Glutamatergic neuron (in vitro differentiated cells): ENCODE results near the gene EXT2. TPM values are rescaled to one million over a fixed set of nuclear protein-coding genes. Genes with fewer than 3 reads are reported as not detected.

Experiments used
- DNase-seq: peaks from one replicate; pipeline ENCODE4 v3.0.0; 2022
- H3K27ac Mint-ChIP-seq: one replicate; pipeline ENCODE4 v1.8.0; 2020; ENCODE audit warnings: mild to moderate bottlenecking, mixed read lengths, inconsistent platforms; ENCODE audit not compliant: unreplicated experiment
- H3K27me3 Mint-ChIP-seq: one replicate; pipeline ENCODE4 v1.8.0; 2020; ENCODE audit warnings: mild to moderate bottlenecking, moderate library complexity, mixed read lengths, inconsistent platforms; ENCODE audit not compliant: unreplicated experiment
- H3K36me3 Mint-ChIP-seq: one replicate; pipeline ENCODE4 v1.8.0; 2020; ENCODE audit warnings: mild to moderate bottlenecking, mixed read lengths, inconsistent platforms; ENCODE audit not compliant: unreplicated experiment
- H3K4me1 Mint-ChIP-seq: one replicate; pipeline ENCODE4 v1.8.0; 2020; ENCODE audit warnings: mild to moderate bottlenecking, low read depth, mixed read lengths, inconsistent platforms; ENCODE audit not compliant: unreplicated experiment
- H3K4me3 Mint-ChIP-seq: one replicate; pipeline ENCODE4 v1.8.0; 2020; ENCODE audit warnings: mild to moderate bottlenecking, mixed read lengths, inconsistent platforms; ENCODE audit not compliant: unreplicated experiment
- H3K9me3 Mint-ChIP-seq: one replicate; pipeline ENCODE4 v1.8.0; 2020; ENCODE audit warnings: mild to moderate bottlenecking, moderate library complexity, mixed read lengths, inconsistent platforms; ENCODE audit not compliant: unreplicated experiment
- CTCF ChIP-seq: fragments of 200-600 bp; sonication (generic); IDR thresholded peaks from one replicate; pipeline ENCODE4 v1.5.0; 2021; ENCODE audit not compliant: partially characterized antibody, unreplicated experiment
- total RNA-seq: library from RNA; stranded (reverse); fragmentation: NEBNext Ultra II Directional; extraction: Animal tissue kit (Norgen Biotek cat#: 25700); gene quantifications from one replicate; pipeline ENCODE4 v1.2.1, GENCODE V29; 2021; ENCODE audit not compliant: unreplicated experiment

Gene EXT2
- total RNA-seq, 1 donor from 2014 or later = 46.3 TPM

DNA sequence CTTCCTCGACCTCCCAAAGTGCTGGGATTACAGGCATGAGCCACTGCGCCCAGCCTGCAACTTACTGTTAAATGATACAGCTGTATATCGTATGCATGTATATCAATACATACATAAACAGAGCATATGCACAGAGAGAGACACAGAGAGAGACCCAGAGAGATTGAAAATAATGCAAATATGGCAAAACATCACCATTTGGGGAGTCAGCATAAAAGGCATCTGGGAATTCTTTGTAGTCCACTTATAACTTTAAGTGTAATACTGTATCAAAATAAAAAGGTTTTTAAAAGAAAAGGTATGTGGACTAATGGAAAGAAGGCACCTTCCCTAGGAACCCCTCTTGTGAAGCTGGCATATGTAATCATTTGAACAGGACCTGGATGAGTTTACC lies 192.7 kb downstream of the EXT2 start:
- no peak for TF ChIP-seq CTCF
- Mint-ChIP-seq H3K9me3 (no peaks in the 10 kb centered on the region), H3K27me3 (peaks cover 5% of the 10 kb centered on the region), H3K36me3 (no peaks in the 10 kb centered on the region), H3K4me3 (no peak overlapping the region), H3K27ac (no peak overlapping the region), H3K4me1 (no peaks in the 10 kb centered on the region)
- no peak for DNase-seq

DNA sequence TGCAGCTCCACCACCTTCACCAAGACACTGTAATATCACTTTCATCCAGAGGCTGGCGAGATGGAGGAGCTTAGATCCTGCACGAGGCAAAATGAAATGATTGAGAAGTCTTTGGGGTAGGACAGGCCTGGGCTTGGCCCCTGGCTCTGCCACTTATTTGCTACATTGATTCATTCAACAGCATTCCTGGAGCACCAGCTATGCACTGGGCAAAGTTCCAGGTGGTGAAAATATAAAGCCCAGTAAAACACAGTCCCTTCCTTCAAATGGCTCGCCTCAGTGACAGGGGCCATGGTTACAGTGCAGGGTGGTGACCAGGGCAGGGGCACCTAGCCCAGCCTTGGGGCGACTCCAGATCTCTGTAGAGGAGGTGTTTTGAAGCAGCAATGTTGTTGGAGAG lies 194.7 kb downstream of the EXT2 start:
- no peaks in the 10 kb centered on the region for H3K36me3 Mint-ChIP-seq
- H3K4me1 Mint-ChIP-seq = no peaks in the 10 kb centered on the region
- H3K4me3 Mint-ChIP-seq = no peak overlapping the region
- no peak for DNase-seq
- H3K9me3 Mint-ChIP-seq = no peaks in the 10 kb centered on the region
- peaks cover 3% of the 10 kb centered on the region for H3K27me3 Mint-ChIP-seq
- TF ChIP-seq CTCF = no peak
- no peak overlapping the region for H3K27ac Mint-ChIP-seq

Other genes starting within 250 kb of the EXT2 start
- gene ALKBH3, start 214.8 kb upstream of the EXT2 start, total RNA-seq = 30.4 TPM
- 74.9 TPM for gene C11orf96, start 153.0 kb upstream of the EXT2 start, total RNA-seq
- gene ACCSL, start 47.7 kb upstream of the EXT2 start, total RNA-seq = not detected
- 45.1 TPM for gene ACCS, start 29.4 kb upstream of the EXT2 start, total RNA-seq
- not detected for gene ALX4, start 214.5 kb downstream of the EXT2 start, total RNA-seq